ENCODE results near the gene NEDD9. TPM values are rescaled to one million over a fixed set of nuclear protein-coding genes. Genes with fewer than 3 reads are reported as not detected.

Gene NEDD9
- total RNA-seq, 1 experiment from 2014 or later, result 11.5 TPM

DNA sequence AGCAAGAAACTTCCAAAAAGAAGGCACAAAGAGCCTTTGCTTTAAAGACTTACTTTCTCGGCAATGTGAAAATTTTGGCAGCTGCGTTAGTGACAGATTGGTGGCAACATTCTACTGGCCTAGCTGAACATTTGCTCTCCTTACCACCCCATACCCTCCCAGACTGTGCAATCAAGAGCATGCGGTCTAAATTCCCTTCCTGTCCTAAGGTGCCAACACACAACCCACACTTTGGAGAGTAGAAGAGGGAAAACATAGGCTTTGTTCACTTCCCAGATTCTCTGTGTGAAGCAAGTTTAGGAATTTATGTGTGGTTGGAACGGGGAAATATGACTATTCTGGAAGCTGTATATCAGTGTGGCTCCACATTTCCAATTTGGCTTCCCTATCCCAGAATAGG is 29.8 kb upstream of the NEDD9 start:
- DNase-seq (ENCODE audit: low read depth), result no peak

DNA sequence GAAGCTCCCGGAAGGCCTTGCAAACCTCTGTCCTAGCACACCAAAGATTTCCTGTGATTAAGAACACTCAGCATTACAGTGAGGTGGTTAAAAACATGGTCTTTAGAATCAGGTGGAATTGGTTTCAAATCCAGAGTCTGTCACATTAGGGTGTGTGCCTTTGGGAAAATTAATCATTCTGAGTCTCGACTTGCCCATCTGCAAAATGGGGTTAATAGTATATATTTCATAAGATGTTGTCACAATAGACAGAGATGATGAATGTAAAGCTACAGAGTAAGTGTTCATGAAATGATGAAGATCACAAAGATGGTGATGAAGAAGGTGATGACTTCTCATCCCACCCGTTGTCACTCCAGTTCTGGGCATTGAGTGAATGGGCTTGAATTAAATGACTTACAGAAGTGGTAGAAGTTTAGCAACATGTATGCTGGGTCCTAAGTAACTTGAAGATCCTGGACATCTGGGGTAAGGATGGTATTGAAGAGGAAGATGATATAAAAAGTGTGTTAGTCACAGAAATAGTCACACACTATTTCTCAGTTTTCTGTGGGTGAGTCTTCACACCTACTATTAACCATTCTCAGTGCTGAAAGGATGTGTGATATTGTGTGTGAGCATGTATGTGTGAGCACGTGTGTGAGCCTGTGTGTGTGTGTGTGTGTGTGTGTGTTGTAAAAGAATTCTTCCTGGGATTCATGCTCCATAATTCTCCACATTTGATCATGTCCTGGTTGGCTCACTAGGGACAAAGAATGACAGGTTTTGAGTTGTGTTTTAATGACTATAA is 28.0 kb upstream of the NEDD9 start:
- no peak for DNase-seq (ENCODE audit: low read depth)

DNA sequence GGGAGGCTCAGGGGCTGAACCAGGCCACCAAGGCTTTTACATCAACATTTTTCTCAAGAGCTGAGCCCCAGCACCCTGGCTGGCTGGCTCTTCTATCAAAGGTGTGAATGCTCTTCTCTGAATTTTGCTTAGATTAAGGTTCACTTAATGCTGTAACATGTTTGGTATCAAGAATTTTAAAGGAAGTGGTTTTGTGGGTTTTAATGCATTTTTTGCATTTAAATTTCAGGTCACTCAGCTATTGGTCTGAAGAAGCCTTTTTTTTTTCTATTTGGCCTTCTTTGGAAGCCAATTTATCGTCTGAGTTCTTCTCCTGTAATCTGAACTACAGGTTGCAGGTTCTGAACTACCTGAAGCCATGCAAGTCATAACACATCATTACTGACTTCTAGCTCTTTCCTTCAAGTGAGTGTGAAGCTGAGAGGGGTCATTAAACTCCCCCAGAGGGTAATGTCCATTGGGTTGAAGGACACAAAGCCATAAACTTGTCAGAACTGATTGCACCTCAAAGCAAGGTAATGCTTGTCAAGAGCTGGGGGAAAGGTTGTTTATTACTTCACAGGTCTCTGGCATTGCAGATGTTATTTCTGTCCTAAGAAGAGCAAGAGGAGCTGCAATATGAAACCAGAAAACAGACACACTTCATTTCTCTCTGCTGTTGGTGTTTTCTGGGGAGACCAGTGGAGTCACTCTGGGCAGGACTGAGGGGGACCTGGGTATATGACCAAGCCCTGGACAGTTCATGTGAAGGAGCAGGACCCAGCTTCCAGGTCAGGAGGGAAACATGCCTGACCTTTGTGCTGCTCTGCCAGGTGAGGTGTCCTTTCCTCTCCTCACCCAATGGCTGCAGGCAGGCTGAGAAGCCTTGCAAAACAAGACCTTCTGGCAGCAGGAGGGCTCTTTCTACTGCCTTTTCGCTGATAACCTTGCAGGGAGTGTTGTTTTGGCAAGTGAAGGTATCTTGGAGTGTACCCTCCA is 26.1 kb upstream of the NEDD9 start:
- DNase-seq (ENCODE audit: low read depth), result no peak

DNA sequence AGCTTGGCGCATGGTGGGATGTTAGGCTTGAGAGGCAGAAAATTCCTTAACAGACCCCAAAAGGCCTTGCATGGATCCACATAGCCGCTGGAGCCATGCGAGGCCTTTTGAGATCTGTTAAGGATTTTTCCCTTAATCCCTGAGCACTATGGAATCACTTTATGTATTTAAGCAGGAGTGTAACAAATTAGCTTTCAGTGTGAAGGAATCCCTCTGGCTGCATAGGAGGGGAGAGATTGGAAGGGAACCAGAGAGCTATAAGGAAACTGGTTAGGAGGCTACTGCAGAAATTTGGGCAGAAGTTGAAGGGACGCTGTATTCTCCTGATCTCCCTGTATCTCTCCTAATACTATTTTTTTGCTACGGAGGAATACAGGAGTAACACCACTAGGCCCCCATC is 23.1 kb upstream of the NEDD9 start:
- no peak for DNase-seq (ENCODE audit: low read depth)

GRCh38 chr6:11253594-11253993 is 21.1 kb upstream of the NEDD9 start:
- DNase-seq (ENCODE audit: low read depth), result no peak

DNA sequence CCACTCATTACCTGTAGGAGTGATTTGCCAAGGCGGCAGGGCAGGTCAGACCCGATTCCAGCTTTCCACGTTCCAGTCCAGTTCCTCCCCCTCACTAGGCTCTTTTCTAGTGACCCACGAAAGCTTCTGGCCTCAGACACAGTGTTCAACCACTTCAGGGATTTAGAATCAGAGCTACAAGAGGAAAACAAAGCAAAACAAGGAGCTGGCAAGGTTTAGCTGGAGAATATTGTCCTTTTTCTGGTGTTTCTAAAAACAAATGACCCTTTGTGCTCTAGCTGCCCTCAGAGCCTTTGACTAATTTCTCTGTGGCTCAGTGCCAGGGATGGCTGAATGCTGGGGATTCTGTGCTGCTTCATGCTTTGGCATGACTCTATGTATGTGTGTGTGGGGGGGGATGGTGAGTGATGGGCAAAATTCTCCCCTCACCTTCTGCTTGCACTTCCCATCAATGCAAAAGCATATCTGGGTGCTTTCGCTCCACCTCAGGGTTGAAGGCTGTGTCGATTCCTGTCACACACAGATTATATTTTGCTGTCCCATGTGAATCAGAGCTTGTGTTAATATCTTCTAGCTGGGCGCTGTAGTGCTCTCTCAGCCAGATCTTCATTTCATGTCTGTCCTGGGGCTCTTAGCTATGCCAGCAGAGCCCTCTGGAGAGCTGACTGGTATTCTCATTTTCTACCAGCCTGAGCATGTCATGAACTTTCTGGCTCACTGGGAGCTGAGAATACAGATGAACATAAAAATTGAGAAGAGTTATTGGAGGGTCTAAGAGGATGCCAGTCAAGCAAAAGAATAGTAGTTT is 19.3 kb upstream of the NEDD9 start:
- DNase-seq (ENCODE audit: low read depth), result peak; percentile 84

GRCh38 chr6:11250108-11250507 is 17.6 kb upstream of the NEDD9 start:
- no peak for DNase-seq (ENCODE audit: low read depth)

GRCh38 chr6:11248974-11249761 is 16.7 kb upstream of the NEDD9 start:
- no peak for DNase-seq (ENCODE audit: low read depth)

GRCh38 chr6:11246722-11247121 is 14.3 kb upstream of the NEDD9 start:
- peak; percentile 41 for DNase-seq (ENCODE audit: low read depth)

GRCh38 chr6:11245381-11246256 is 13.2 kb upstream of the NEDD9 start:
- DNase-seq (ENCODE audit: low read depth), result no peak

DNA sequence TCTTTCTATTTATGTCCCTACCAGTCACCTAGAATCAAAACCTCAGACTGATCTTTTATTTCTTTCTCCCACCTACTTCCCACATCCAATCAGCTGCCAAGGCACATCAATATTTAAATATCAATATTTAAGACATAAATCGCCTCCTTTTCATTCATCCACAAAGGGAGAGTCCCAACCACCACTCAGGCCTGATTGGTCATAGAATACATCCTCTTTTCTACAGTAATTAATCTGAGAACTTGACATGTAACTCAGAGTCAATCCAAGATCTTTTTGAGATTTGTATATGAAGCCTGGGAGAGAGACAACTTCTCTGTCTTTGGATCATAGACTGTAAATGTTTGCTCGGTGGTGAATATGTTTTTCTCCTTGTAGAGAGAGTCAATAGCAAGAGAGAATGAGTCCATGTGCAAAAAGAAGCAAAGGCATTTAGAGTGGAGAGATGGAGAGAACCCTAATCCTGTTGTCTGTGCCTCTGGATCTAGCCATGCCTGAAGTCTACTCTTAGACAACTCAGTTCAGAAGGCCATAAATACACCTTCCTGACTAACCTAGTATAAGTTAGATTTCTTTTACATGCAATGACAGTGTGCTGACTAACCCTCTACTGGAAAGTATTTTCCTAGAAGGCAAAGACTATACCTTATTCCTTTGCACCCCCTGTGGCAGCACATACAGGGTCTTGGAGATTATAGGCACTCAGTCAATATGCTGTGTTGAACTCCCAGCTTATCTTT is 12.1 kb upstream of the NEDD9 start:
- no peak for DNase-seq (ENCODE audit: low read depth)

DNA sequence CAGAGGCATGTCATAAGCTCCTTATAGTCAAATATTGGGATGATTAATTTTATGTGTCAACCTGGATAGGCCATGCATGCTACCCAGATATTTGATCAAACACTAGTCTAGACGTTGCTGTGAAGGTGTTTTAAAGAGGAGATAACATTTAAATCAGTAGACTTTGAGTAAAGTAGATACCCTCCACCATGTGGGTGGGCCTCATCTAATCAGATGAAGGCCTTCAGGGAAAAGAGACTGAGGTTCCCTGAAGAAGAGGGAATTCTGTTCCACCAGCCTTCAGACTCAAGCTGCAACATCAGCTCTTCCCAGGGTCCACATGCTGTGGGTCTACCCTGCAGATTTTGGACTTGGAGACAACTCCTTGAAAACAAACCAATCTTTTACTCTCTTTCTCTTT is 11.4 kb upstream of the NEDD9 start:
- DNase-seq (ENCODE audit: low read depth), result no peak

GRCh38 chr6:11242711-11243110 is 10.2 kb upstream of the NEDD9 start:
- no peak for DNase-seq (ENCODE audit: low read depth)

DNA sequence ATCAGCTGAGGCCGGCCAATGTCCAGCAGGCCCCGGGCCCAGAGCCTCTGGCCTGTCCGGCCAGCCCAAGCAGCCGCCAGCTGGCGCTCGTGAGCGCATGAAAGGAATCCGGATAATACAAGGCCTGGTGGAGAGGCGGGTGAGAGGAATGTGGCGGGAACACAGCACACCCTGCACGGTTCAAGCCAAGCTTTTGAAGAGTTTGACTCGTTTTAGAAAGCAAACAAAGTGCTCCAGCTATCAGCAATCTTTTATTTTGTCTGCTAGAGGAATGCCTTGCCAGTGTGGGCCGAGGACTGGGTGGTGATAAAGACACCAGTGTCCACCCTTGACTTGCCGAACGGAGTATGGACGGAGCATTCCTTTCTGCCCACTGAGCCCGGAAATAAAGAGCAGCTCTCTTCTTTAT is 9.3 kb upstream of the NEDD9 start:
- DNase-seq (ENCODE audit: low read depth), result no peak

DNA sequence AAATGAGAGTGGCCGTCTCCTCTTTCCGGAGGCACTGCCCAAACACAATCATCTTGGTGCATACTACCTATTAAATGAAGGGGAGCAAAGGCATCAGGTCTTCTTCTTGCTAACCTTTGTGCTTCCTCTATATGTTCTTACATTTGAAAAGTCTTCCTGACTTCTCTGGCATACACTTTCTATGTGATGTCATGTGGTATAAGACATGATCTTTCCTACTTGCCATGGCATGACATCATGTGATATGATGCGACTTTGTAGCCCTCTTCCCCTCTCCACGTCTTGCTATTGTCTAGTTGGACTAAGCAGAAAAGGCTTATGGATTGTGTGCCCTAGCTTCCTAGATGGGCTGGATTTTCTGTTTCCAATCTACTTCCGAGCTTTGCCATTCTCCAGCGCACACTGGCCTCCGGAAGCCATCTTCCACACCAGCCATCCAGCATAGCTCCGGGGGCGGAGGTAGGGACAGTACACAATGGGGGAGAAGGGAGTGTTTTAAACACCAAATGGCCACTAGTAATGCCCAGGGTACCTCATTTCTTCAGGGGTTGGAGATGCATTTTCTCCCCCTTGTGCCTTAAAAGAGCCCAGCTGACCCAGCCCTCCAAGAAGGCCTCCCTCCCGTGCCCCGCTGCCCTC is 8.8 kb upstream of the NEDD9 start:
- DNase-seq (ENCODE audit: low read depth), result no peak

- DNase-seq (ENCODE audit: low read depth), result no peak
Observed at GRCh38 chr6:11237956-11238355, 5.5 kb upstream of the NEDD9 start.

GRCh38 chr6:11237428-11237827 is 5.0 kb upstream of the NEDD9 start:
- no peak for DNase-seq (ENCODE audit: low read depth)

DNA sequence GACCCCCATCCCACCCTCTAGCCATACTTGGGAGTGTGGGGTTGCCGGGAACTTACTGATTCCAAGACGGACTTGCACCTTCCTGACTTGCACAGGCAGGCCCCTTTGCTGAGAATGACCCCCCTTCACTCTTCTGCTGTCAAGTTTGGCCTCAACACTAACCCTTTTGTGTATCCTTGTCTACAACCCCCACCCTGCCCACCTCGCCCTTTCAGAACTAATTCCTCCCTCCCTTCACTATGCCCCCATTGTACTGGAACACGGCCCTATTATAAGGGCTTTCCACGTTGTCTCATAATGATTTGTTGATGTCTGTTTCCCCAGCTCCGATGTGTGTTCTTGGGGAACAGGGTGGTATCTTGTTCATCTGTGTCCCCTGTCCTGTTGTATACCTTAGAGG is 4.4 kb upstream of the NEDD9 start:
- DNase-seq (ENCODE audit: low read depth), result no peak

All from RPMI7951 (cell line).